Measurements from ENCODE around the gene CCDC12.

DNA sequence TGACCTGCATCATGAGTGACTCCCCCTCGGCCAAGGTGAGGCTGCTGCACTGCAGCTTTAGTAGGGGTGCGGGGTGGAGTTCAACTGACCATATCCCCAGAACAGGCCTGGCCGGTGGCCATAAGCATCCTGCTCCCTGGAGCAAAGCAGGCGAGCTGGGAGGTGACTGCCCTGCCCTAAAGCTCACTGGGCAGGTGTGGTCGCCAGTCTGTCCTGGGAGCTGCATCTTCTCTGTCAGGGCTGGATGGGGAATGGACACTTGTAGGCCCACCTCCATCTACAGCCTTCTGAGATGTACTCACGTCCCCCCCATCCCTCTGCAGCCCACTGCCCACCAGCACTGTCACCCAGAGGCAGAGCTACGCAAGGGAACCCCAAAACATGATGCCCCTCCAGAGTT is 17.4 kb upstream of the CCDC12 start:
- TF ChIP-seq, protein P1, sequence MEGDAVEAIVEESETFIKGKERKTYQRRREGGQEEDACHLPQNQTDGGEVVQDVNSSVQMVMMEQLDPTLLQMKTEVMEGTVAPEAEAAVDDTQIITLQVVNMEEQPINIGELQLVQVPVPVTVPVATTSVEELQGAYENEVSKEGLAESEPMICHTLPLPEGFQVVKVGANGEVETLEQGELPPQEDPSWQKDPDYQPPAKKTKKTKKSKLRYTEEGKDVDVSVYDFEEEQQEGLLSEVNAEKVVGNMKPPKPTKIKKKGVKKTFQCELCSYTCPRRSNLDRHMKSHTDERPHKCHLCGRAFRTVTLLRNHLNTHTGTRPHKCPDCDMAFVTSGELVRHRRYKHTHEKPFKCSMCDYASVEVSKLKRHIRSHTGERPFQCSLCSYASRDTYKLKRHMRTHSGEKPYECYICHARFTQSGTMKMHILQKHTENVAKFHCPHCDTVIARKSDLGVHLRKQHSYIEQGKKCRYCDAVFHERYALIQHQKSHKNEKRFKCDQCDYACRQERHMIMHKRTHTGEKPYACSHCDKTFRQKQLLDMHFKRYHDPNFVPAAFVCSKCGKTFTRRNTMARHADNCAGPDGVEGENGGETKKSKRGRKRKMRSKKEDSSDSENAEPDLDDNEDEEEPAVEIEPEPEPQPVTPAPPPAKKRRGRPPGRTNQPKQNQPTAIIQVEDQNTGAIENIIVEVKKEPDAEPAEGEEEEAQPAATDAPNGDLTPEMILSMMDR (IDR thresholded peaks at IDR 0.05; ENCODE audit: insufficient read depth, low read length): no peak
- TF ChIP-seq POLR2AphosphoS5 (IDR thresholded peaks at IDR 0.05; ENCODE audit: low read depth) (no peak), GABPA (IDR thresholded peaks at IDR 0.05; ENCODE audit: low read depth) (no peak)
- TF ChIP-seq, protein P2, sequence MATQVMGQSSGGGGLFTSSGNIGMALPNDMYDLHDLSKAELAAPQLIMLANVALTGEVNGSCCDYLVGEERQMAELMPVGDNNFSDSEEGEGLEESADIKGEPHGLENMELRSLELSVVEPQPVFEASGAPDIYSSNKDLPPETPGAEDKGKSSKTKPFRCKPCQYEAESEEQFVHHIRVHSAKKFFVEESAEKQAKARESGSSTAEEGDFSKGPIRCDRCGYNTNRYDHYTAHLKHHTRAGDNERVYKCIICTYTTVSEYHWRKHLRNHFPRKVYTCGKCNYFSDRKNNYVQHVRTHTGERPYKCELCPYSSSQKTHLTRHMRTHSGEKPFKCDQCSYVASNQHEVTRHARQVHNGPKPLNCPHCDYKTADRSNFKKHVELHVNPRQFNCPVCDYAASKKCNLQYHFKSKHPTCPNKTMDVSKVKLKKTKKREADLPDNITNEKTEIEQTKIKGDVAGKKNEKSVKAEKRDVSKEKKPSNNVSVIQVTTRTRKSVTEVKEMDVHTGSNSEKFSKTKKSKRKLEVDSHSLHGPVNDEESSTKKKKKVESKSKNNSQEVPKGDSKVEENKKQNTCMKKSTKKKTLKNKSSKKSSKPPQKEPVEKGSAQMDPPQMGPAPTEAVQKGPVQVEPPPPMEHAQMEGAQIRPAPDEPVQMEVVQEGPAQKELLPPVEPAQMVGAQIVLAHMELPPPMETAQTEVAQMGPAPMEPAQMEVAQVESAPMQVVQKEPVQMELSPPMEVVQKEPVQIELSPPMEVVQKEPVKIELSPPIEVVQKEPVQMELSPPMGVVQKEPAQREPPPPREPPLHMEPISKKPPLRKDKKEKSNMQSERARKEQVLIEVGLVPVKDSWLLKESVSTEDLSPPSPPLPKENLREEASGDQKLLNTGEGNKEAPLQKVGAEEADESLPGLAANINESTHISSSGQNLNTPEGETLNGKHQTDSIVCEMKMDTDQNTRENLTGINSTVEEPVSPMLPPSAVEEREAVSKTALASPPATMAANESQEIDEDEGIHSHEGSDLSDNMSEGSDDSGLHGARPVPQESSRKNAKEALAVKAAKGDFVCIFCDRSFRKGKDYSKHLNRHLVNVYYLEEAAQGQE (IDR thresholded peaks at IDR 0.05; ENCODE audit: insufficient replicate concordance, low read depth): no peak

All from HL-60 (cell line).